Suprapubic skin (tissue), 4 donors: ENCODE results near the gene PKP2.

Experiments
- EP300 ChIP-seq: sonication (generic); formaldehyde crosslinking; IDR thresholded peaks from one replicate; pipeline ENCODE4 v1.6.1; 2017; ENCODE audit warnings: antibody characterized with exemption
- POLR2A ChIP-seq, 2 donors: fragments of 450-650 bp; IDR thresholded peaks; one replicate each; pipeline ENCODE4 v1.6.1; 2017; ENCODE audit warnings: antibody characterized with exemption in 2 of 2, mild to moderate bottlenecking in 2 of 2, moderate library complexity in 2 of 2
- POLR2AphosphoS5 ChIP-seq, 3 donors: sonication (generic); formaldehyde crosslinking; IDR thresholded peaks; one replicate each; pipeline ENCODE4 v1.6.1; 2017; ENCODE audit warnings: antibody characterized with exemption in 3 of 3
- TF ChIP-seq, protein P1 (sequence below), 2 donors: fragments of 200-600 bp in 1 of 2; fragments of 450-650 bp in 1 of 2; sonication (generic) in 1 of 2; IDR thresholded peaks; one replicate each; pipeline ENCODE4 v1.5.1; 2016 to 2019; ENCODE audit warnings: antibody characterized with exemption in 2 of 2, mild to moderate bottlenecking in 1 of 2, moderate library complexity in 1 of 2

- TF ChIP-seq, protein P1, sequence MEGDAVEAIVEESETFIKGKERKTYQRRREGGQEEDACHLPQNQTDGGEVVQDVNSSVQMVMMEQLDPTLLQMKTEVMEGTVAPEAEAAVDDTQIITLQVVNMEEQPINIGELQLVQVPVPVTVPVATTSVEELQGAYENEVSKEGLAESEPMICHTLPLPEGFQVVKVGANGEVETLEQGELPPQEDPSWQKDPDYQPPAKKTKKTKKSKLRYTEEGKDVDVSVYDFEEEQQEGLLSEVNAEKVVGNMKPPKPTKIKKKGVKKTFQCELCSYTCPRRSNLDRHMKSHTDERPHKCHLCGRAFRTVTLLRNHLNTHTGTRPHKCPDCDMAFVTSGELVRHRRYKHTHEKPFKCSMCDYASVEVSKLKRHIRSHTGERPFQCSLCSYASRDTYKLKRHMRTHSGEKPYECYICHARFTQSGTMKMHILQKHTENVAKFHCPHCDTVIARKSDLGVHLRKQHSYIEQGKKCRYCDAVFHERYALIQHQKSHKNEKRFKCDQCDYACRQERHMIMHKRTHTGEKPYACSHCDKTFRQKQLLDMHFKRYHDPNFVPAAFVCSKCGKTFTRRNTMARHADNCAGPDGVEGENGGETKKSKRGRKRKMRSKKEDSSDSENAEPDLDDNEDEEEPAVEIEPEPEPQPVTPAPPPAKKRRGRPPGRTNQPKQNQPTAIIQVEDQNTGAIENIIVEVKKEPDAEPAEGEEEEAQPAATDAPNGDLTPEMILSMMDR (IDR thresholded peaks at IDR 0.05): no peak
- TF ChIP-seq EP300: no peak
- no peak for TF ChIP-seq POLR2AphosphoS5 (IDR thresholded peaks at IDR 0.05)
- no peak for TF ChIP-seq POLR2A (IDR thresholded peaks at IDR 0.05)
These were observed 130.7 kb downstream of the PKP2 start for GRCh38 chr12:32765906-32766305.
